ENCODE results near the gene SMARCA5. TPM values are rescaled to one million over a fixed set of nuclear protein-coding genes. Genes with fewer than 3 reads are reported as not detected.

The SMARCA5 gene
- total and polyA plus RNA-seq, 9 of the 15 experiments (the other 6 are each of a cell fraction or from before 2014, with no cell fraction given), result 21.6 to 57.8 (median 34.6) TPM

- TF ChIP-seq, protein P1, sequence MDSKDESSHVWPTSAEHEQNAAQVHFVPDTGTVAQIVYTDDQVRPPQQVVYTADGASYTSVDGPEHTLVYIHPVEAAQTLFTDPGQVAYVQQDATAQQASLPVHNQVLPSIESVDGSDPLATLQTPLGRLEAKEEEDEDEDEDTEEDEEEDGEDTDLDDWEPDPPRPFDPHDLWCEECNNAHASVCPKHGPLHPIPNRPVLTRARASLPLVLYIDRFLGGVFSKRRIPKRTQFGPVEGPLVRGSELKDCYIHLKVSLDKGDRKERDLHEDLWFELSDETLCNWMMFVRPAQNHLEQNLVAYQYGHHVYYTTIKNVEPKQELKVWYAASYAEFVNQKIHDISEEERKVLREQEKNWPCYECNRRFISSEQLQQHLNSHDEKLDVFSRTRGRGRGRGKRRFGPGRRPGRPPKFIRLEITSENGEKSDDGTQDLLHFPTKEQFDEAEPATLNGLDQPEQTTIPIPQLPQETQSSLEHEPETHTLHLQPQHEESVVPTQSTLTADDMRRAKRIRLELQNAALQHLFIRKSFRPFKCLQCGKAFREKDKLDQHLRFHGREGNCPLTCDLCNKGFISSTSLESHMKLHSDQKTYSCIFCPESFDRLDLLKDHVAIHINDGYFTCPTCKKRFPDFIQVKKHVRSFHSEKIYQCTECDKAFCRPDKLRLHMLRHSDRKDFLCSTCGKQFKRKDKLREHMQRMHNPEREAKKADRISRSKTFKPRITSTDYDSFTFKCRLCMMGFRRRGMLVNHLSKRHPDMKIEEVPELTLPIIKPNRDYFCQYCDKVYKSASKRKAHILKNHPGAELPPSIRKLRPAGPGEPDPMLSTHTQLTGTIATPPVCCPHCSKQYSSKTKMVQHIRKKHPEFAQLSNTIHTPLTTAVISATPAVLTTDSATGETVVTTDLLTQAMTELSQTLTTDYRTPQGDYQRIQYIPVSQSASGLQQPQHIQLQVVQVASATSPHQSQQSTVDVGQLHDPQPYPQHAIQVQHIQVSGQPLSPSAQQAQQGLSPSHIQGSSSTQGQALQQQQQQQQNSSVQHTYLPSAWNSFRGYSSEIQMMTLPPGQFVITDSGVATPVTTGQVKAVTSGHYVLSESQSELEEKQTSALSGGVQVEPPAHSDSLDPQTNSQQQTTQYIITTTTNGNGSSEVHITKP (IDR thresholded peaks at IDR 0.05; ENCODE audit: partially characterized antibody), result no peak
- TF ChIP-seq, protein P2, sequence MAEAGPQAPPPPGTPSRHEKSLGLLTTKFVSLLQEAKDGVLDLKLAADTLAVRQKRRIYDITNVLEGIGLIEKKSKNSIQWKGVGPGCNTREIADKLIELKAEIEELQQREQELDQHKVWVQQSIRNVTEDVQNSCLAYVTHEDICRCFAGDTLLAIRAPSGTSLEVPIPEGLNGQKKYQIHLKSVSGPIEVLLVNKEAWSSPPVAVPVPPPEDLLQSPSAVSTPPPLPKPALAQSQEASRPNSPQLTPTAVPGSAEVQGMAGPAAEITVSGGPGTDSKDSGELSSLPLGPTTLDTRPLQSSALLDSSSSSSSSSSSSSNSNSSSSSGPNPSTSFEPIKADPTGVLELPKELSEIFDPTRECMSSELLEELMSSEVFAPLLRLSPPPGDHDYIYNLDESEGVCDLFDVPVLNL (CRISPR knock-in tag; IDR thresholded peaks at IDR 0.05; ENCODE audit: low read depth), result no peak
- no peak for TF ChIP-seq FOXA1 (IDR thresholded peaks at IDR 0.05; ENCODE audit: borderline replicate concordance)
- no peak for TF ChIP-seq EP300 (IDR thresholded peaks at IDR 0.05; ENCODE audit: low read length)
- TF ChIP-seq, protein P3, sequence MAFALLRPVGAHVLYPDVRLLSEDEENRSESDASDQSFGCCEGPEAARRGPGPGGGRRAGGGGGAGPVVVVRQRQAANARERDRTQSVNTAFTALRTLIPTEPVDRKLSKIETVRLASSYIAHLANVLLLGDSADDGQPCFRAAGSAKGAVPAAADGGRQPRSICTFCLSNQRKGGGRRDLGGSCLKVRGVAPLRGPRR (CRISPR knock-in tag; IDR thresholded peaks at IDR 0.05), result no peak
- TF ChIP-seq POLR2B (IDR thresholded peaks at IDR 0.05; ENCODE audit: low read depth, partially characterized antibody), result no peak
These were observed 24.8 kb upstream of the SMARCA5 start (continued) for GRCh38 chr4:143488687-143489086.

All from K562 (cell line).